Renal cortex interstitium (tissue), 3 donors: ENCODE data around the gene FRYL. TPM values are rescaled to one million over a fixed set of nuclear protein-coding genes. Genes with fewer than 3 reads are reported as not detected.

Experiments
- polyA plus RNA-seq, 3 donors: library from polyadenylated mRNA; unstranded; fragments of 120-200 nt; gene quantifications; one replicate each; pipeline ENCODE4 v1.2.1, GENCODE V29; 2013; ENCODE audit not compliant: insufficient read length in 3 of 3

FRYL gene
- polyA plus RNA-seq, 3 donors, result 40.7 to 47.3 (median 46.9) TPM

Other genes starting within 250 kb of the FRYL start
- 100 to 1,000 TPM; 224 to 295 (median 256) TPM for gene OCIAD1, start 50.8 kb upstream of the FRYL start, polyA plus RNA-seq
- 100 to 1,000 TPM; 198 to 245 (median 210) TPM for gene OCIAD2, start 126.5 kb upstream of the FRYL start, polyA plus RNA-seq
- gene CWH43, start 206.0 kb upstream of the FRYL start, polyA plus RNA-seq, result 1 to 10 TPM; 4.7 to 5.5 (median 5.4) TPM